Esophagus muscularis mucosa (tissue), 4 donors: ENCODE data around the gene NCKAP5. TPM values are rescaled to one million over a fixed set of nuclear protein-coding genes. Genes with fewer than 3 reads are reported as not detected.

Experiments used
- DNase-seq: peaks from one replicate; pipeline ENCODE4 v3.0.0-alpha.2; 2017; ENCODE audit errors: extremely low spot score
- H3K27ac ChIP-seq, 4 donors: fragments of 200-600 bp; sonication (generic); replicated peaks in 1 of 4; 1 replicate in 3 of 4; 2 replicates in 1 of 4; pipeline ENCODE4 v1.5.1; 2016 to 2019; ENCODE audit warnings: mild to moderate bottlenecking in 1 of 4
- H3K27me3 ChIP-seq, 4 donors: fragments of 200-600 bp; sonication (generic); one replicate each; pipeline versions ENCODE4 v1.5.1 to v1.6.0; 2016 to 2019
- H3K36me3 ChIP-seq, 4 donors: fragments of 200-600 bp; sonication (generic); one replicate each; pipeline ENCODE4 v1.5.1; 2016 to 2019
- H3K4me1 ChIP-seq, 4 donors: fragments of 200-600 bp; sonication (generic); one replicate each; pipeline ENCODE4 v1.5.1; 2016 to 2019
- H3K4me3 ChIP-seq, 4 donors: fragments of 200-600 bp; sonication (generic); 1 replicate in 2 of 4; 2 replicates in 2 of 4; pipeline ENCODE4 v1.5.1; 2016 to 2019; ENCODE audit warnings: mild to moderate bottlenecking in 4 of 4, moderate library complexity in 1 of 4
- H3K9me3 ChIP-seq, 4 donors: fragments of 200-600 bp; sonication (generic); 1 replicate in 3 of 4; 2 replicates in 1 of 4; pipeline ENCODE4 v1.5.1; 2016 to 2019
- EP300 ChIP-seq: sonication (generic); formaldehyde crosslinking; IDR thresholded peaks from one replicate; pipeline ENCODE4 v1.6.1; 2017; ENCODE audit warnings: antibody characterized with exemption
- POLR2A ChIP-seq: fragments of 450-650 bp; IDR thresholded peaks from one replicate; pipeline ENCODE4 v1.6.1; 2017; ENCODE audit warnings: antibody characterized with exemption, moderate library complexity, mild to moderate bottlenecking, low read depth
- POLR2AphosphoS5 ChIP-seq, 2 donors: sonication (generic); formaldehyde crosslinking; IDR thresholded peaks; one replicate each; pipeline ENCODE4 v1.6.1; 2017; ENCODE audit warnings: antibody characterized with exemption in 2 of 2
- WGBS: methylation state at CpG from one replicate; pipeline ENCODE4 v1.1.5; 2018; 5-methylcytosine and 5-hydroxymethylcytosine counted together
- intact Hi-C: fragments of 100-400 bp; cut with DNase I; formaldehyde crosslinking; loops from one replicate; pipeline ENCODE4 v1.15.1; 2023
- total RNA-seq, 4 donors: library from RNA; depleted of rRNA; stranded (reverse); fragments of >200 nt; gene quantifications; one replicate each; pipeline versions ENCODE4 v1.1.0 to v1.2.1, GENCODE V29; 2016
- TF ChIP-seq, protein P1 (sequence below), 3 experiments: fragments of 200-600 bp in 2 of 3; fragments of 450-650 bp in 1 of 3; sonication (generic) in 2 of 3; IDR thresholded peaks; one replicate each; pipeline ENCODE4 v1.5.1; 2017 to 2019; ENCODE audit warnings: antibody characterized with exemption in 3 of 3, mild to moderate bottlenecking in 2 of 3, moderate library complexity in 1 of 3

Gene NCKAP5
- total RNA-seq, 4 donors from 2014 or later: 0.33 to 1.8 (median 1.0) TPM

DNA sequence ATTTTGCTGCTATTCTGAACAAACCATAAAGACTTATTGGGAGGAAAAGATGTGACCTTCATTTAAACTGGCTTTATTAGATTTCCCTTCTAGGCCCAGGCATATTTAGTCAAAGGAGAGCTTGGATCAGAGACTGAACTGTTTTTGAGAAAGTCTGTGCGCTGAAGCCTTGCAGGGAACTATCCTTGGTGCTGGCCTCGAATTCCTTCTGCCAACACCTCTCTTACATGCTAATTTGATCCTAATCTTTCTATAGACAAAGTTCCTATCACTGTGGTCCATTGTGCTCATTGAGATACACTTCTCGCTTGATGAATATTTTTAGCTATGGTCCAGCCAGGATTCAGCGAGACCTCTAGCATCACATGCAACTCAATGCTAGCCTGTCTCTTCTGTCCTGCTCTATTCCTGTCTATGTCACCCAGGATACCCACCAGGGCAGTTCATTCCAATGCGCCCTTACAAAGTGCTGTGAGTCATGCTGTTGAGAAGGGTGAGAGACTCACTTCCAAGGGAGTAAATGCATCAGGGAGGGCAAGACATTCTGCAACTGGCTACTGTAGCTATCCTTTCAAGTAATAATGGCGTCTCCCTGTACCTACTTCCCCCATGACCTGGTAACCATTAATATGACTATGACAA lies 541.6 kb downstream of the NCKAP5 start:
- H3K4me3 ChIP-seq: no peak overlapping the region
- DNase-seq: no peak
- H3K27ac ChIP-seq: no peak overlapping the region
- no peaks in the 10 kb centered on the region for H3K36me3 ChIP-seq
- H3K27me3 ChIP-seq: no peaks in the 10 kb centered on the region
- TF ChIP-seq EP300: no peak
- TF ChIP-seq POLR2AphosphoS5 (IDR thresholded peaks at IDR 0.05): no peak
- TF ChIP-seq POLR2A: no peak
- TF ChIP-seq, protein P1, sequence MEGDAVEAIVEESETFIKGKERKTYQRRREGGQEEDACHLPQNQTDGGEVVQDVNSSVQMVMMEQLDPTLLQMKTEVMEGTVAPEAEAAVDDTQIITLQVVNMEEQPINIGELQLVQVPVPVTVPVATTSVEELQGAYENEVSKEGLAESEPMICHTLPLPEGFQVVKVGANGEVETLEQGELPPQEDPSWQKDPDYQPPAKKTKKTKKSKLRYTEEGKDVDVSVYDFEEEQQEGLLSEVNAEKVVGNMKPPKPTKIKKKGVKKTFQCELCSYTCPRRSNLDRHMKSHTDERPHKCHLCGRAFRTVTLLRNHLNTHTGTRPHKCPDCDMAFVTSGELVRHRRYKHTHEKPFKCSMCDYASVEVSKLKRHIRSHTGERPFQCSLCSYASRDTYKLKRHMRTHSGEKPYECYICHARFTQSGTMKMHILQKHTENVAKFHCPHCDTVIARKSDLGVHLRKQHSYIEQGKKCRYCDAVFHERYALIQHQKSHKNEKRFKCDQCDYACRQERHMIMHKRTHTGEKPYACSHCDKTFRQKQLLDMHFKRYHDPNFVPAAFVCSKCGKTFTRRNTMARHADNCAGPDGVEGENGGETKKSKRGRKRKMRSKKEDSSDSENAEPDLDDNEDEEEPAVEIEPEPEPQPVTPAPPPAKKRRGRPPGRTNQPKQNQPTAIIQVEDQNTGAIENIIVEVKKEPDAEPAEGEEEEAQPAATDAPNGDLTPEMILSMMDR (IDR thresholded peaks at IDR 0.05): no peak
- WGBS: 60% methylated on average over 6 of the region's 6 CpGs
- intact Hi-C loops: no loop called here
- no peaks in the 10 kb centered on the region for H3K9me3 ChIP-seq
- H3K4me1 ChIP-seq: no peaks in the 10 kb centered on the region

DNA sequence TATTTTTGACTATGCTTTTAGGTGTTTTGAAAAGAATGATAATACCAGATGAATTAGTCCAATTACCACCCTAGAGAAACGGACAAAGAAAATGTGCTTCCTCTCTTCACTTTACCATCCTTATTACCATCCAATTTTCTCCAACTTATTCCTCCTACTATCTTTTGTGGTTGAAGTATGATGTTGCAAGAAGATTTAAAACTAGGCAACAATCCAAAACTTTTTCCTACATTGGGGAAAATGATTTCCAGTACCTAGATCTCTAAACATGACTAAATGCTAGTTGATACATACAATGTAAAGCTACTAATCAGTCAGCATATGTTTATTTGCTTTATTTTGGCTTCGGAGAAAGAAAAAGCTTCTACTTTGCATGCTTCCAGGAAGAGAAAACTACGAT lies 543.3 kb downstream of the NCKAP5 start:
- no peak overlapping the region for H3K27ac ChIP-seq
- TF ChIP-seq POLR2A: no peak
- TF ChIP-seq, protein P1 (IDR thresholded peaks at IDR 0.05): no peak
- no peak for TF ChIP-seq POLR2AphosphoS5 (IDR thresholded peaks at IDR 0.05)
- no peak for TF ChIP-seq EP300
- no peaks in the 10 kb centered on the region for H3K9me3 ChIP-seq
- H3K4me3 ChIP-seq: no peak overlapping the region
- intact Hi-C loops: no loop called here
- no peaks in the 10 kb centered on the region for H3K36me3 ChIP-seq
- H3K4me1 ChIP-seq: no peaks in the 10 kb centered on the region
- no peaks in the 10 kb centered on the region for H3K27me3 ChIP-seq
- WGBS: 77% methylated on average over 3 of the region's 3 CpGs
- DNase-seq: no peak

DNA sequence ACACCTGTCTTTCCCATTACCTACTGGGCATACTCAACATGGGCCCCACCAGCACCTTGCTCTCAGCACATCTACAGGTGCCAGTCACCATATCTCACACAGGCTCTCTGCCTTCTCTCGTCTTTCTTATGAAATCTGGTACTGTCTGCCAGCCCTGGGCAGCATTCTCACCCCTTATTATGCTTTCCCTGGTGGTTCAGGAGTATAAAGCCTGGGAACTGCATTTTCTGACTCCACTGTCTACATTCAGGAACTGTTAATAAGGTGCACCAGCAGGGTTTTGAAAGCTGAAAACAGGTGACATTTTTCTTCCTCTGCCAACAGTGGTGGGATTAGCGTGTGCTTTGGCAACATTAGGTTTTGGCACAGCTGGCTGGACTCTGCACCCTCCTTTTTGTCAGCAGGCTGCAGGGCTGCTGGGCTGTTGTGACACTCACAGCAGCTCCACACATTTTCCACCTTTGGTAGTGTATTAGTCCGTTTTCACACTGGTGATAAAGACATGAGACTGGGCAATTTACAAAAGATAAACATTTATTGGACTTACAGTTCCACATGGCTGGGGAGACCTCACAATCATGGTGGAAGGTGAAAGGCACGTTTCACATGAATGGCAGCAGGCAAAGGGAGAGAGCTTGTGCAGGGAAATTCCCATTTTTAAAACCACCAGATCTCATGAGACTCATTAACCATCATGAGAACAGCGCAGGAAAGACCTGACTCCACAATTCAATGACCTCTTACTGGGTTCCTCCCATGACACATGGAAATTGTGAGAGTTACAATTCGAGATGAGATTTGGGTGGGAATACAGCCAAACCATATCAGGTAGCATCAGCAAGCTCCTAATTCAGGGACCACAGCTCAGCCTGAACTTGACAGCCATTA lies 555.2 kb downstream of the NCKAP5 start:
- intact Hi-C loops: no loop called here
- Histone ChIP-seq H3K27ac (no peak overlapping the region), H3K36me3 (no peaks in the 10 kb centered on the region), H3K9me3 (no peaks in the 10 kb centered on the region), H3K4me1 (no peaks in the 10 kb centered on the region), H3K27me3 (no peaks in the 10 kb centered on the region), H3K4me3 (no peak overlapping the region)
- WGBS: 72% methylated on average over 6 of the region's 6 CpGs
- TF ChIP-seq POLR2A: no peak
- no peak for TF ChIP-seq POLR2AphosphoS5 (IDR thresholded peaks at IDR 0.05)
- DNase-seq: no peak

DNA sequence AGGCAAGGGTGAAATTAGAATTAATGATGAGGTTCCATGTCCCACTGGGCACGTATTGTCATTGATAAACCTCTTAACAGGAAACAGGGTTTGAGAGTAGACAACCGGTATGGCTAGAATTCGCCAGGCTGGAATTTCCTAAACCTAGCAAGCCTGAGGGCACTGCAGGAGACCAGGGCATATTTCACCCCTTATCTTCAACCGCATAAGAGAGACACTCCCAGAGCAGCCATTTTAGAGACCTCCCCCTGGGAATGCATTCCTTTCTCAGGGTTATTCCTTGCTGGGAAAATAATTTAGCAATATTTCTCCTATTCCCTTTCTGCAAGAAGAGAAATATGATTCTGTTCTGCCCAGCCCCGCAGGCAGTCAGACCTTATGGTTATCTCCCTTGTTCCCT lies 563.6 kb downstream of the NCKAP5 start:
- Histone ChIP-seq H3K27ac (no peak overlapping the region), H3K4me1 (no peaks in the 10 kb centered on the region), H3K27me3 (no peaks in the 10 kb centered on the region), H3K4me3 (no peak overlapping the region), H3K36me3 (no peaks in the 10 kb centered on the region), H3K9me3 (peaks cover 0 to 7% (median 5%) of the 10 kb centered on the region in 4 donors)
- WGBS: 85% methylated on average over 5 of the region's 5 CpGs
- intact Hi-C loops: no loop called here
- TF ChIP-seq POLR2AphosphoS5 (IDR thresholded peaks at IDR 0.05): no peak
- no peak for TF ChIP-seq EP300
- TF ChIP-seq, protein P1 (IDR thresholded peaks at IDR 0.05): no peak
- TF ChIP-seq POLR2A: no peak
- DNase-seq: no peak

DNA sequence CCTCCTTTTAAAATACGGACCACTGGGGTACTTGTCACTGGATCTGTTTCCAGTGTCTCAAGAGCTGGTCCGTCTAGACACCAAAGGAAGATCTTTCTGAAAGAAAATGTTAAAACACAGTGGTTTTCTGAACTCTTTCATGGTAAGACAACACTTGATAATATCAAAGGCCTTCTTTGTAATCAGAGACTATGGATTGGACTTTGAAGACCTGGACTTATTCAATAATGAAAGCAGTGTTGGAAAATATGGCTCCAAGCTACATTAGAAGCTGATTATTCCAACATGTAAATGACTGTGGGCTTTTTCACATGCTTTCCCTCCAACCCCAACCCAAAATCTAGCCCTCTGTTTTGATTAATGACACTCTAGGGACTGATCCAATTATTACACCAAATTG lies 568.8 kb downstream of the NCKAP5 start:
- Histone ChIP-seq H3K27me3 (no peaks in the 10 kb centered on the region), H3K4me3 (no peak overlapping the region), H3K36me3 (no peaks in the 10 kb centered on the region), H3K27ac (no peak overlapping the region), H3K9me3 (peaks cover 0 to 2% (median under 1%) of the 10 kb centered on the region in 4 donors), H3K4me1 (no peaks in the 10 kb centered on the region)
- DNase-seq: peak; percentile 53
- 74% methylated on average over 2 of the region's 2 CpGs for WGBS
- TF ChIP-seq POLR2A: no peak
- intact Hi-C loops: no loop called here
